Measurements from ENCODE around the gene KCNQ1.

The KCNQ1 gene

DNA sequence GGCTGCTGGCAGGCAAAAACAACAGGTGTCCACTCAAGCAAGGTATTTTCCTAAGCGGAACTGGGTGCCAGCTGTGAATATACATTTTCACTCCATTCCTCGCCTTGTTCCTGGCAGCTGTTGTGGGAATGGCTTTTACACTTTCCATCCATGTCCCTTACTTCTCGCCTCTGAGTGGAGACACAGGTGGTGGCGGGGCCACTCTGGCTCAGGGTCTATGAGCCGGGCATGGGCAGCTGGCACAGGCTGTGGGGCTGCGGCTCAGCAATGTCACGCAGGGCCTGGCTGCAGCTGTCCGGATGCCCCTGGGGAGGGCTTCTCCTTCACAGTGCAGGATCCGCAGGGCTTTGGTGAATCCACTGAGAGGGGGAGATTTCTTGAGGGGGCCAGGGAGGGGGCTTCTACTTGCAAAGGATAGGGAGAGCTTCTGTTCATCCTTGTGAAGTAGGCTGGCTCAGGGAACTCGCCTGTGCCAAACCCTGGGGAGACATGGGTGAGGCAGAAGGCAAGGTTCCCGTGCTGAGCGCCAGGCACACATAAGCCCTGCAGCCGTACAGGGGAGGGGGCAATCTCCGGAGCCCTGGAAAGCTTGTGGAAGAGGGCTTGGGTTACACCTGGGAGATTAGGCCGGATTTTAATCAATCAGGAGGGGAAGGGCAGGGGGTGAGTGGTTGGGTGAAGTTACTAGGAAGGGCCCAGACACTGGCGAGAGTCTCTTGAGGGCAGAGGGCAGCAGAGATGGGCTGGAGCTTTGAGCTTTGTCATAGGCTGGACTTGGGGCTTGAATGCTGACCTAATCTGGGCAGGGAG lies 209.3 kb downstream of the KCNQ1 start:
- no peak for DNase-seq

DNA sequence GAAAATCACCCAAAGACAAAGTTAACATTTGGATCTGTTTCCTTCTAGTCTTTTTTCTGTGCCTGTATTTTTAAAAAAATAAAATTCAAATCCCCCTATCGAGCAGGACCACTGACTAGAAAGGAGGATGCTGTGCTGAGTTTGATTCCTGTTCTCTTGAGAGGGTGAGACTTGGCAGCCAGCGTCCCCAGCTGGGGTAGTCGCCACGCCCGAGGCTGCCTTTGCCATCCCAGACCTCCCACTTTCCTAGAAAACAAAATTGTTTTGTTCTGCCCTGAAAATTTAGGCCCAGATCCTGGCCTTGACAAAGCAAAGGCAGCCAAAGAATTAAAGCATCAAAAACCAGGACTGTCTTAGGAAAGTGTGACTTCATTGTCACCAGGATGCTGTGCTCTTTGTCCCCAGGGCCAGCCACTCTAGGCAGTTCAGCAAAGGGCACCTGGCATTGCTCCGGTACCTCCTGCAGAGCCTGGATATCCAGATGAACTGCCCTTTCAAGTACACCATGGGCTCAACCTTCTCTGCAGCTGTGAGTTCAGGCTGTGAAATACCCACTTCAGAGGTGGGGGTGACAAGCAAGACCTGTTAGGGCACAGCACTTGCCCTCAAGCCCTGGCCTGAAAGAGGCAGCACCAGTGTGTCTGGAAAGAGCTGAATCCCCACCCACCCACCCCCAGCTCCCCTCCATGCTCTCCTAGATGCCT lies 210.4 kb downstream of the KCNQ1 start:
- DNase-seq, result no peak

DNA sequence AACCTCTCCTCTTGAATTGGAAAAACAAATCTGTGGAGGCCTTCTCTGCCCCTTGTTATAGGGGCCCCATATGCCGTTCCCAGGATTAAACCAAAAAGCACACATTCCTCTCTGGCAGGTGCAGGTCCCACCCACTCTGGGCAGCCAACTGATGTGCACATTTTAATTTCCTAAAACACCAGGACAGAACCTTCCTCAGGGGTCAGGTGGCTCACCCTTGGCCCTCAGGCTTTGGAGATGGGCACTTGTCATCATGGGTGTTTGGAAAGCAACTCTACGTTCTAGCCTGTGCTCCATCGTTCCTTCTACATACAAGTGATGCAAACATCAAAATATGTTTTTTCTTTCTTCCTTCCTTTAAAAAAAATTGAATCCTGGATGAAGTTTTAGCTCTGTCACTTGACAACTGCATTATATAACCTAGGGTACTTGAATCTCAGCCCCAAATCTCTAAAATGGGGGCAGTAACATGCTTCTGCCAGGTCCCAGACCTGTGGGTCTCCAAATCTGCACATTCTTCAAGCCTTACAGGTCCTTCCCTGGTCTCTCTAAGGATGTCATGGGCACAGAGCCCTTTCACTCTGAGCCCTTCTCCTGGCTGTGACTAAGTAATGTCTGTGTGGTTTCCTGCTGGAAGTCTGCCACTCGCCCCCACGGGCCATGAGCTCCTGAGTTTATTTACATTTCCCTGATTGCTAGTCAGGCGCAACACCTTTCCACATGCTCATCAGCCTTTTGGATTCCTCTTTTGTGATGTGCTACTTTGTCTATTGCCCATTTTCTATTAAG lies 211.2 kb downstream of the KCNQ1 start:
- DNase-seq, result no peak

DNA sequence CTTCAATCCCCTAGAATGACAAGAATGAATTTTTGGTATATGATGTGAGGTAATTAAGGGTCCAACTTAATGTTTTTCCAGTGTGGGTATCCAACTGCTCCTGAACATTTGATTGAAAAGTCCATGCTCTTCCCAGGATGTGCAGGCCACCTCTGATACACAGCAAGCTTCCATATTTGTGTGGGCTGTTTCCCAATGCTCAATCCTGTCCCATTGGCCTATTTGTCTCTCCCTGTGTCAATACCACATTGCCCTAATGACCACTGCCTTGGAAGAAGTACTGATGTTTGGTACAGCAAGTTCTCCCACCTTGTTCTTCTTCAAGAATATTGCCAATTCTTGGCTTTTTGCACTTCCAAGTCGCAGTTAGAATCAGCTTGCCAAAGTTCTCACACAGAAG lies 212.1 kb downstream of the KCNQ1 start:
- no peak for DNase-seq

- DNase-seq, result no peak
These were observed 213.0 kb downstream of the KCNQ1 start for GRCh38 chr11:2657697-2658284.

GRCh38 chr11:2660357-2660939 lies 215.6 kb downstream of the KCNQ1 start:
- no peak for DNase-seq

GRCh38 chr11:2661173-2662023 lies 216.6 kb downstream of the KCNQ1 start:
- DNase-seq, result no peak

DNA sequence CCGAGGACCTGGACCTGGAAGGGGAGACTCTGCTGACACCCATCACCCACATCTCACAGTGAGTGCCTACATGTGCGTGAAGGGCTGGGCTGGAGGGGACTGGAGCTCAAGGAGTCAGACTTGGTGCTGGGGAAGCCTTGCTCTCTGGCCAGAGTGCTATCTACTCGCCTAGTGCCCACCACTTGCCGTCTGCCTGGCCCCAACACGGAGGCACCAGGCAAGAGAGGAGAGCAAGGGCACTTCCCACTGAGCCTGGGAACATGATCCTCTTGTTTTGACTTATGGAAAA lies 217.2 kb downstream of the KCNQ1 start:
- no peak for DNase-seq

DNA sequence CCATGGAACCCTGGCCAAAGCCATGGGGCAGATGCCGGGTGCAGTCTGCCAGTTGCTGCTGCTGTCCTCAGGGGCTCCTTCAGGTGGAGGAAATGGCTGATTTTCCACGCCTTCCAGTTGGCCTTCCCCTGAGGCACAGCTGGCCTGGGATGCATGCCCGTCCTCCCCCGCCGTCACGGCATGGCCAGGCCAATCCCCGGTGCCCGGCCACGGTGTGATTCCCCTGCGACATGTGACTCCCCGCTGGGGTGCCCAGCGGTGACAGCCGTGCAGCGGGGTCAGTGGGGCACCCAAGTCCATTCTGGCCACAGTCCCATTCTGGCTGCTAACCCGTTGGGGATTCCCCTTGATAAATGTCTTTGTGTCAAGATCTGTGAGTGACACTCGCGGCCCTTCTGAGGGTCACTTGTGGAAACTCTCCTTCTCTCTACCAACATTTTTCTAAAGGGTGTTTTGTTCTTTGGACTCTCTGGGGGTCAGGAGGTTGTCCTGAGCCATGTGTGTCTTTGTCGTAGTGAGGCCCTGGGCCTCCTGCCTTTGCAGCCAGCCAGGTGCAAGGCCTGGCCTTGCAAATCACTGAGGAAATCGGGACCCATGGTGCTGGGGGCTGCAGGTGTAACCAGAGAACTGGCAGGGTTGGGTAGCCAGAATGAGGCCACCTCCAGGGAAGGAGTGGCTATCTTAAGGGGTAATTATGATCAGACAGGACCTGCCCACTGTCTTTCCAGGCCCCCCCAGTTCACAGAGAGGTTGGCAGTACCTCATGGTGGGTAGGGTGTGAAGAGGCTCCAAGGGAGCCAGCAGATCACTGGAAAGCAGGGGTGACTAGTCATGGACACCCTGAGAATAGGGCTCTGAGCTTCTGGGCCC lies 217.9 kb downstream of the KCNQ1 start:
- DNase-seq, result no peak

DNA sequence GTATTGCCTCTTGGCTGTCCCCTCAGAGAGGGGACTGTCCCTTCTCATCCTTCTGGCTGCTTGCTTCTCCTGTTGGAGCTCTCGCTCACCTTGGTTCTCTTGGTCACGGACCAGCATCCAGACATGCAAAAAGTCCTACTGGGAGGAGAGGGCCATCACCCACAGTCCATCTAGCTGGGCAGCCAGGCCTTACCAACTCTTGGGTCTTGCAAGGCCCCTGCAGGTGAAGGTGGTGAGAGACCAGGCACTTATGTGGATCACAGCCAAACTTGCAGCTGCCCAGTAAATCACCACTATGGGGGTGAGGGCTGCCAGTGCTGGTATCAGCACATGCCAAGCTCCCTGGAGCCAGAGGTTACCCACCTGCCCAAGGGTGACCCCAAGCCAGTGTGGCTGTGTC lies 218.7 kb downstream of the KCNQ1 start:
- DNase-seq, result no peak

- no peak for DNase-seq
These were observed 219.1 kb downstream of the KCNQ1 start for GRCh38 chr11:2663915-2664314.

GRCh38 chr11:2664376-2664775 lies 219.6 kb downstream of the KCNQ1 start:
- DNase-seq, result no peak

DNA sequence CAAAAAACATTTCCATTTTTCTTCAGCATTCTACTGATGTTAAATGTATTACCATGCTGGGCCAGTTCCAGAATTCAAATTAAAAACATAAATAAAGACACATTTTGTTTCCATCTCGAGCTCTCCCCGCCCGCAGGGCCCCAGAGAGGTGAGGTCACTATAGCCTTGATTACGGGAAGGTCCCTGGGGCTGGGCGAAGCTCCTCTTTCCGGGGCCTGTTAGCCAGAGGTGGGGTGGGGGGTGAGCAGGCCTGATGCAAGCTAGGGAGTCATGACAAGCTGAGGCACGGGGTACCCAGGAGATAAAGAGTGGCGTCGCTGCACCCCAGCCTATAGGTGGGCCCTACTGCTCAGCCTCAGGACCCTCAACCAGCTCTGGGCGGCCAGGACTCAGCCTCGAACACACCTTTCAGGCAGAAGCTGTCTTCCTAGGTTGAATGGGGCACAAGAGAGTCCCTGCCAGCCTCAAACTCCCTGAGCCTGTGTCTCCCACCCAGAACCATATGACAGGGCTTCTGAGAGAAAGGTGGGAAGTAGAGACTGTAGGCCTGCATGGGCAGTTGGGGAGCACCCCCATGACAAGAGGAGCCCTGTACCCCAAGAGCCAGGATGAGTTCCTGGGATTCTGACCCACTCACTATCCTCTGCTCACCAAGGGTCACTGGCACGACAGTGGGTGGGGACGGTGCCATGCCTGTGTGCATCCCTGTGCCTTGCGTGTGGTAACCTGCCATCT lies 220.2 kb downstream of the KCNQ1 start:
- no peak for DNase-seq

DNA sequence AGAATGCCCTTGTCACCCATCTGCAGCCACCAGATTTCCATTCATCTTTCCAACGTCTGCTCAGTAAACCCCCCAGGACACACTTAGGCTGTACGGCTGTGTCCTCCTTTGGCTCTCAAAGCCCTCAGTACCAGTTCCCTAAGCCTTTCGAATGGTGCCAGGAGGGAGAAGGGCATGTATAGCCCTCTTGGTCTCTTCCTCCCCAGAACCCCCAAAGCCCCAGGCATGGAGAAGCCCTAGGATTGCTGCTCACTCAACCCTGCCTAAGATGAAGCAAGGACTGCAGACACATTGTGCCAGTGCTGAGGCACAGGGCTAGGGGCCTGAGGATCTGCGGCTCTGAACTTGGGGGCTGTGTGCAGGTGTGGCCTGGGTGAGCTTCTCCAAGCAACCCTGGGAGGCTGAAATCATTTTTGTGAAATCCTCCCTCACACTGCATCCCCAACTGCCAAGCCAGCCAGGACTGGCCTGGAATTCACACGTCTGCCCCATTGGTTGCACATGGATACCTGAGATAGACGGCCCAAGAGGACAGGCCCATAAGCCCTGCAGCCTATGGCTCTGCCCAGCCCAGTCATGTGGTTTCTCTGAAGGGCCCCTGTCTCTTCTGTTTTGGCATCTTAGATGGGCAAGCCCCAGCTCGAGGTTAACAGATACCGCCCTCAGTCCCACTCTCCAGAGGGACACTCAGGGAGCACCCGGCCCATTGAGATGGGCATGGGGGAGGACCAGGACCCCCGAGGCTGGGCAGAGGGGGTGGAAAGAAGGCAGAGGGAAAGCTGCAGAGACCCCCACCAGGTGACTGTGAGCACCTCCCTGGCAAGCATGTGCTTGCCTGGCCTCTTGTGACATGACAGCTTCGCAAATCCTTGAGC lies 221.0 kb downstream of the KCNQ1 start:
- DNase-seq, result no peak

- DNase-seq, result no peak
These were observed 221.6 kb downstream of the KCNQ1 start for GRCh38 chr11:2666401-2666741.

DNA sequence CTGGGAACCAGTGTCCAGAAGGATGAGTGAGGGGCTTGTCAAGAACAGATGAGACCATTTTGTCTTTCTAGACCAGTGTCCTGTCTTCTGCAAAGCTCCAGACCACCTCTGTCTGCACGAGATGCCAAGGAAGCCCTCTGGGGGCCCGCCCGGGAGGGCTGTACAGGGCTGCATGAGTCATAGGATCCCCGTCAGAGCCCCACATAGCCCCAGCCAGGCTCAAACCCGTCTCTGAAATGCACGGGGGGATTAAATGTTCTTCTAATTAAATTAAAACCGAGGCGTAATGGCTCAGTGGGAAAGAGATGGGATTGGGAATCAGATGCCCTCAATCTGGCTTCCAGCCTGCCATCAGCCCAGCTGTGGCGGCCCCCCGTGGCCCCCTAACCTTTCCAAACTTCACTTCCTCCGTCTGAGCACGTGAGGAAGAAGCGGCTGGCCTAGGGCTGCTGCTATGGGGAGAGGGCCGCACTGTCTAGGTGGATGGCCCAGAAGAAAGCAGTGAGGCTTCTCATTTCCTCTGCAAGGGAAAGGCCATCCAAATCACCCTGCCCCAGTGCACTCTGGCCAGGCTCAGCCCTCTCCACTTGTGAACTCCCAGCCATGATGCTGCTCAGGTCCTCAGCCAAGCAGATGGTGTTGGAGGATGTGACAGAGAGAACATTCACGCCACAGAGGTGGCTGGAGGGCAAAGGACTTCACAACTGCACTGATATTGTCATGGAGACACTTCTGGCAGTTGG lies 222.2 kb downstream of the KCNQ1 start:
- DNase-seq, result no peak

DNA sequence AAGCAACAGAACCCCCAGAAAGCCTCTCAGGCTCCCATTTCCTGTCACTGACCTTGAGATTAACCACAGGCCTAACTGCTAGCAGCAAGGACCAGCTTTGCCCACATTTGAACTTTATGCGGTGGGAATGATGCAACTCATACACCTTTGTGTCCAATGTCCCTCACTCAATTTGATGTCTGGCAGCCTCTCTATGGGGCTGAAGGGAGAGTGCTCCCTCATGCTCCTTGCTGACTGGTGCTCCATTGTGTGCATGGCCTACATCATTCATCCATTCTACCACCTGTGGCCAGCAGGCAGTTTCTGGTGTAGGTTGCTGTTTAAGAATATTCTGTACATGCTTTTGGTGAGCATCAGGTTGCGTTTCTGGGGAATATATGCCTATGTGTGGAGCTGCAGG lies 223.1 kb downstream of the KCNQ1 start:
- DNase-seq, result no peak

- no peak for DNase-seq
These were observed 224.1 kb downstream of the KCNQ1 start for GRCh38 chr11:2668876-2669275.

Measured in stimulated activated CD4-positive, alpha-beta T cell treated with anti-CD3 and anti-CD28 coated beads, Interleukin-1b, Interleukin-23, amount 100 ng/mL, for 48 hours (primary cell).